Progenitor cell of endocrine pancreas (in vitro differentiated cells): Measurements from ENCODE around the gene OGDH. TPM values are rescaled to one million over a fixed set of nuclear protein-coding genes. Genes with fewer than 3 reads are reported as not detected.

ENCODE experiments used
- total RNA-seq: library from RNA; stranded (reverse); gene quantifications from 2 replicates; pipeline ENCODE4 v1.2.1, GENCODE V29; 2021

OGDH gene
- total RNA-seq, 1 donor from 2014 or later, result 105 TPM

Other genes with a start within 250 kb of the OGDH start
- gene NUDCD3, start 116.0 kb upstream of the OGDH start, total RNA-seq, result 86.2 and 89.0 TPM in 2 replicates
- 21.0 and 21.2 TPM in 2 replicates for gene NPC1L1, start 65.3 kb upstream of the OGDH start, total RNA-seq
- gene DDX56, start 32.7 kb upstream of the OGDH start, total RNA-seq, result 111 and 120 TPM in 2 replicates
- gene TMED4, start 24.4 kb upstream of the OGDH start, total RNA-seq, result 117 and 119 TPM in 2 replicates
- 217 and 222 TPM in 2 replicates for gene ZMIZ2, start 142.2 kb downstream of the OGDH start, total RNA-seq
- 1,323 and 1,353 TPM in 2 replicates for gene PPIA, start 190.1 kb downstream of the OGDH start, total RNA-seq
- gene H2AZ2, start 241.5 kb downstream of the OGDH start, total RNA-seq, result 220 and 244 TPM in 2 replicates